Mesendoderm (in vitro differentiated cells): ENCODE measurements around the gene COL4A2.

ENCODE experiments used
- DNase-seq: peaks from one replicate; pipeline ENCODE4 v3.0.0; 2013
- H2AK5ac ChIP-seq: 2 replicates; pipeline ENCODE4 v1.6.1; 2013; ENCODE audit warnings: low read length, inconsistent platforms
- H2BK120ac ChIP-seq: 2 replicates; pipeline ENCODE4 v1.6.1; 2013; ENCODE audit warnings: low read depth, mild to moderate bottlenecking, low read length, moderate library complexity, mixed read lengths
- H2BK15ac ChIP-seq: replicated peaks from 2 replicates; pipeline ENCODE4 v1.6.1; 2013; ENCODE audit warnings: low read depth, mild to moderate bottlenecking, moderate library complexity
- H2BK5ac ChIP-seq: 2 replicates; pipeline ENCODE4 v1.6.1; 2013; ENCODE audit warnings: low read length, inconsistent platforms
- H3K18ac ChIP-seq: 2 replicates; pipeline ENCODE4 v1.6.1; 2013; ENCODE audit warnings: mild to moderate bottlenecking, low read length, mixed read lengths
- H3K23ac ChIP-seq: one replicate; pipeline ENCODE4 v1.6.1; 2013; ENCODE audit warnings: low read length
- H3K27ac ChIP-seq: 2 replicates; pipeline ENCODE4 v1.5.1; 2013; ENCODE audit warnings: low read depth, mild to moderate bottlenecking, inconsistent platforms, low read length, moderate library complexity
- H3K27me3 ChIP-seq: 2 replicates; pipeline ENCODE4 v1.6.1; 2013; ENCODE audit warnings: low read length, control low read depth, mild to moderate bottlenecking, inconsistent platforms; ENCODE audit not compliant: insufficient read depth, poor library complexity
- H3K36me3 ChIP-seq: 2 replicates; pipeline ENCODE4 v1.6.1; 2013; ENCODE audit warnings: low read length, inconsistent platforms; ENCODE audit not compliant: control insufficient read depth, insufficient read depth
- H3K4ac ChIP-seq: one replicate; pipeline ENCODE4 v1.6.1; 2013; ENCODE audit warnings: low read depth, mild to moderate bottlenecking, low read length, moderate library complexity
- H3K4me1 ChIP-seq: 2 replicates; pipeline ENCODE4 v1.6.1; 2013; ENCODE audit warnings: low read depth, low read length, inconsistent platforms; ENCODE audit not compliant: control insufficient read depth
- H3K4me2 ChIP-seq: 2 replicates; pipeline ENCODE4 v1.6.1; 2013; ENCODE audit warnings: low read length
- H3K4me3 ChIP-seq: 2 replicates; pipeline ENCODE4 v1.5.1; 2013; ENCODE audit warnings: mild to moderate bottlenecking, low read length
- H3K56ac ChIP-seq: one replicate; pipeline ENCODE4 v1.6.1; 2013; ENCODE audit warnings: low read length
- H3K79me1 ChIP-seq: 2 replicates; pipeline ENCODE4 v1.6.1; 2013; ENCODE audit warnings: low read length, inconsistent platforms
- H3K79me2 ChIP-seq: 2 replicates; pipeline ENCODE4 v1.6.1; 2013; ENCODE audit warnings: mild to moderate bottlenecking, low read length; ENCODE audit not compliant: control insufficient read depth, insufficient read depth
- H3K9ac ChIP-seq: 2 replicates; pipeline ENCODE4 v1.6.1; 2013; ENCODE audit warnings: low read length, inconsistent platforms
- H4K5ac ChIP-seq: one replicate; pipeline ENCODE4 v1.6.1; 2013; ENCODE audit warnings: low read length
- H4K8ac ChIP-seq: one replicate; pipeline ENCODE4 v1.6.1; 2013; ENCODE audit warnings: low read depth, mild to moderate bottlenecking, control low read depth, low read length, moderate library complexity
- WGBS: extraction: QIAGEN DNeasy Blood & Tissue Kit; methylation state at CpG from one replicate; pipeline ENCODE4 v1.1.7; 2013; ENCODE audit warnings: low lambda C conversion rate, missing lambda C conversion rate; ENCODE audit not compliant: insufficient coverage; ENCODE audit errors: extremely low coverage; 5-methylcytosine and 5-hydroxymethylcytosine counted together

Gene COL4A2

GRCh38 chr13:110368408-110368807 lies 61.3 kb downstream of the COL4A2 start:
- Histone ChIP-seq H3K23ac (no peak overlapping the region), H2BK5ac (no peak overlapping the region), H2BK120ac (no peak overlapping the region), H3K4ac (no peak overlapping the region), H4K8ac (no peak overlapping the region), H3K4me2 (no peak overlapping the region), H3K56ac (no peak overlapping the region), H2AK5ac (no peak overlapping the region), H3K27ac (no peak overlapping the region), H4K5ac (no peak overlapping the region), H2BK15ac (no peak overlapping the region), H3K9ac (no peak overlapping the region), H3K4me3 (no peak overlapping the region), H3K79me1 (no peaks in the 10 kb centered on the region), H3K79me2 (no peaks in the 10 kb centered on the region), H3K4me1 (no peaks in the 10 kb centered on the region), H3K18ac (no peak overlapping the region), H3K27me3 (no peaks in the 10 kb centered on the region), H3K36me3 (no peaks in the 10 kb centered on the region)
- no peak for DNase-seq
- no CpG with 5 or more reads among the region's 2 CpGs for WGBS

- H2AK5ac ChIP-seq, result no peak overlapping the region
- no CpG with 5 or more reads among the region's 5 CpGs for WGBS
- no peak overlapping the region for H2BK15ac ChIP-seq
- DNase-seq, result no peak
- no peaks in the 10 kb centered on the region for H3K79me2 ChIP-seq
- no peak overlapping the region for H3K18ac ChIP-seq
- H4K5ac ChIP-seq, result no peak overlapping the region
- no peak overlapping the region for H2BK120ac ChIP-seq
- no peak overlapping the region for H2BK5ac ChIP-seq
- no peaks in the 10 kb centered on the region for H3K4me1 ChIP-seq
- H3K79me1 ChIP-seq, result no peaks in the 10 kb centered on the region
- H3K4me2 ChIP-seq, result no peak overlapping the region
- H3K4me3 ChIP-seq, result no peak overlapping the region
- H4K8ac ChIP-seq, result no peak overlapping the region
- H3K27ac ChIP-seq, result no peak overlapping the region
- no peaks in the 10 kb centered on the region for H3K36me3 ChIP-seq
- H3K56ac ChIP-seq, result no peak overlapping the region
- no peak overlapping the region for H3K4ac ChIP-seq
- no peak overlapping the region for H3K9ac ChIP-seq
- no peaks in the 10 kb centered on the region for H3K27me3 ChIP-seq
- H3K23ac ChIP-seq, result no peak overlapping the region
These were observed 62.3 kb downstream of the COL4A2 start for GRCh38 chr13:110369400-110369799.

GRCh38 chr13:110371550-110372465 lies 64.7 kb downstream of the COL4A2 start:
- H3K56ac ChIP-seq, result no peak overlapping the region
- H3K27ac ChIP-seq, result no peak overlapping the region
- H4K5ac ChIP-seq, result no peak overlapping the region
- H3K27me3 ChIP-seq, result no peaks in the 10 kb centered on the region
- no peak for DNase-seq
- no peak overlapping the region for H3K4me3 ChIP-seq
- no peak overlapping the region for H3K9ac ChIP-seq
- no peak overlapping the region for H2BK120ac ChIP-seq
- no peak overlapping the region for H2AK5ac ChIP-seq
- H3K4me1 ChIP-seq, result no peaks in the 10 kb centered on the region
- no CpG with 5 or more reads among the region's 20 CpGs for WGBS
- H3K23ac ChIP-seq, result no peak overlapping the region
- H3K4me2 ChIP-seq, result no peak overlapping the region
- H2BK15ac ChIP-seq, result no peak overlapping the region
- H3K4ac ChIP-seq, result no peak overlapping the region
- no peaks in the 10 kb centered on the region for H3K36me3 ChIP-seq
- no peak overlapping the region for H4K8ac ChIP-seq
- H2BK5ac ChIP-seq, result no peak overlapping the region
- peak overlapping the region; percentile 45 for H3K18ac ChIP-seq
- H3K79me2 ChIP-seq, result no peaks in the 10 kb centered on the region
- no peaks in the 10 kb centered on the region for H3K79me1 ChIP-seq

GRCh38 chr13:110372676-110373075 lies 65.6 kb downstream of the COL4A2 start:
- Histone ChIP-seq H3K4ac (no peak overlapping the region), H3K36me3 (no peaks in the 10 kb centered on the region), H3K4me2 (no peak overlapping the region), H3K79me2 (no peaks in the 10 kb centered on the region), H3K4me3 (no peak overlapping the region), H2BK120ac (no peak overlapping the region), H2BK5ac (no peak overlapping the region), H3K4me1 (no peaks in the 10 kb centered on the region), H2AK5ac (no peak overlapping the region), H3K27me3 (no peaks in the 10 kb centered on the region), H4K8ac (no peak overlapping the region), H3K56ac (no peak overlapping the region), H3K27ac (no peak overlapping the region), H3K9ac (no peak overlapping the region), H3K18ac (no peak overlapping the region), H4K5ac (no peak overlapping the region), H3K23ac (no peak overlapping the region), H2BK15ac (no peak overlapping the region), H3K79me1 (no peaks in the 10 kb centered on the region)
- DNase-seq, result no peak

GRCh38 chr13:110373617-110374016 lies 66.5 kb downstream of the COL4A2 start:
- H2BK5ac ChIP-seq, result no peak overlapping the region
- no CpG with 5 or more reads among the region's 9 CpGs for WGBS
- H3K4ac ChIP-seq, result no peak overlapping the region
- DNase-seq, result no peak
- no peak overlapping the region for H4K5ac ChIP-seq
- no peak overlapping the region for H2BK120ac ChIP-seq
- H3K4me3 ChIP-seq, result no peak overlapping the region
- no peaks in the 10 kb centered on the region for H3K4me1 ChIP-seq
- H3K4me2 ChIP-seq, result no peak overlapping the region
- H3K27ac ChIP-seq, result no peak overlapping the region
- H2BK15ac ChIP-seq, result no peak overlapping the region
- H3K27me3 ChIP-seq, result no peaks in the 10 kb centered on the region
- no peak overlapping the region for H3K18ac ChIP-seq
- no peaks in the 10 kb centered on the region for H3K36me3 ChIP-seq
- H3K23ac ChIP-seq, result no peak overlapping the region
- no peak overlapping the region for H2AK5ac ChIP-seq
- H4K8ac ChIP-seq, result no peak overlapping the region
- H3K79me1 ChIP-seq, result no peaks in the 10 kb centered on the region
- no peak overlapping the region for H3K56ac ChIP-seq
- H3K9ac ChIP-seq, result no peak overlapping the region
- no peaks in the 10 kb centered on the region for H3K79me2 ChIP-seq
